ENCODE measurements around the gene NANOG. TPM values are rescaled to one million over a fixed set of nuclear protein-coding genes. Genes with fewer than 3 reads are reported as not detected.
"Not testable (repeated sequence)": the region's sequence is repeated elsewhere in the genome, so short reads cannot be mapped to it uniquely, and the experiment has no call there.

The NANOG gene
- total RNA-seq, 1 donor from 2014 or later: 0.43 TPM

GRCh38 chr12:7801460-7801859, 12.3 kb downstream of the NANOG start:
- DNase-seq (ENCODE audit: low spot score): no peak

- DNase-seq (ENCODE audit: low spot score): not testable (repeated sequence)
Observed at GRCh38 chr12:7806319-7806718, 17.1 kb downstream of the NANOG start.

- DNase-seq (ENCODE audit: low spot score): peak; percentile 75
Observed at GRCh38 chr12:7806863-7807487, 17.8 kb downstream of the NANOG start.

- not testable (repeated sequence) for DNase-seq (ENCODE audit: low spot score)
Observed at GRCh38 chr12:7825754-7826153, 36.6 kb downstream of the NANOG start.

GRCh38 chr12:7829737-7830136, 40.5 kb downstream of the NANOG start:
- DNase-seq (ENCODE audit: low spot score): not testable (repeated sequence)

GRCh38 chr12:7832059-7832696, 43.0 kb downstream of the NANOG start:
- no peak for DNase-seq (ENCODE audit: low spot score)

- DNase-seq (ENCODE audit: low spot score): not testable (repeated sequence)
Observed at GRCh38 chr12:7833201-7833600, 44.0 kb downstream of the NANOG start.

GRCh38 chr12:7833831-7834230, 44.6 kb downstream of the NANOG start:
- no peak for DNase-seq (ENCODE audit: low spot score)

- no peak for DNase-seq (ENCODE audit: low spot score)
Observed at GRCh38 chr12:7834701-7835100, 45.5 kb downstream of the NANOG start.

- no peak for DNase-seq (ENCODE audit: low spot score)
Observed at GRCh38 chr12:7835116-7835515, 45.9 kb downstream of the NANOG start.

GRCh38 chr12:7835766-7836165, 46.6 kb downstream of the NANOG start:
- no peak for DNase-seq (ENCODE audit: low spot score)

GRCh38 chr12:7837366-7837765, 48.2 kb downstream of the NANOG start:
- DNase-seq (ENCODE audit: low spot score): no peak

- DNase-seq (ENCODE audit: low spot score): not testable (repeated sequence)
Observed at GRCh38 chr12:7839226-7839625, 50.0 kb downstream of the NANOG start.

- DNase-seq (ENCODE audit: low spot score): not testable (repeated sequence)
Observed at GRCh38 chr12:7839848-7840247, 50.6 kb downstream of the NANOG start.

- not testable (repeated sequence) for DNase-seq (ENCODE audit: low spot score)
Observed at GRCh38 chr12:7842444-7842843, 53.2 kb downstream of the NANOG start.

- DNase-seq (ENCODE audit: low spot score): not testable (repeated sequence)
Observed at GRCh38 chr12:7843149-7843548, 53.9 kb downstream of the NANOG start.

GRCh38 chr12:7843583-7843982, 54.4 kb downstream of the NANOG start:
- not testable (repeated sequence) for DNase-seq (ENCODE audit: low spot score)

- no peak for DNase-seq (ENCODE audit: low spot score)
Observed at GRCh38 chr12:7844116-7844515, 54.9 kb downstream of the NANOG start.

GRCh38 chr12:7847226-7848097, 58.3 kb downstream of the NANOG start:
- not testable (repeated sequence) for DNase-seq (ENCODE audit: low spot score)

- not testable (repeated sequence) for DNase-seq (ENCODE audit: low spot score)
Observed at GRCh38 chr12:7848098-7848422, 58.9 kb downstream of the NANOG start.

Measured in mucosa of gallbladder (tissue), 1 donor.